HepG2 (cell line): ENCODE measurements around the gene TTC31. TPM values are rescaled to one million over a fixed set of nuclear protein-coding genes. Genes with fewer than 3 reads are reported as not detected.

Source experiments
- ATAD3A ChIP-seq: sonication (generic); formaldehyde crosslinking; IDR thresholded peaks from 2 replicates; pipeline ENCODE4 v1.4.0; 2020; ENCODE audit warnings: missing genetic modification reagents
- CTCF ChIP-seq: sonication (generic); formaldehyde crosslinking; IDR thresholded peaks from 2 replicates; pipeline ENCODE4 v1.5.0; 2020; ENCODE audit warnings: mild to moderate bottlenecking, missing genetic modification reagents, moderate library complexity
- ELF4 ChIP-seq: sonication (generic); formaldehyde crosslinking; IDR thresholded peaks from 2 replicates; pipeline ENCODE4 v1.5.0; 2020; ENCODE audit warnings: missing genetic modification reagents, mild to moderate bottlenecking, moderate library complexity, borderline replicate concordance
- FIP1L1 ChIP-seq: fragments of 200-400 bp; formaldehyde crosslinking; IDR thresholded peaks from 2 replicates; pipeline ENCODE4 v1.6.1; 2018; ENCODE audit warnings: low read depth, mild to moderate bottlenecking, low read length, moderate library complexity, borderline replicate concordance; ENCODE audit not compliant: insufficient read depth
- FOXK2 ChIP-seq: fragments of 450-650 bp; IDR thresholded peaks from 2 replicates; pipeline ENCODE4 v1.6.1; 2016
- HNF1A ChIP-seq, 2 experiments: sonication (generic) in 1 of 2; formaldehyde crosslinking in 1 of 2; IDR thresholded peaks; 2 replicates each; pipeline versions ENCODE4 v1.4.0 to v1.6.1; 2016 to 2020; ENCODE audit warnings: borderline replicate concordance in 1 of 2, low read depth in 1 of 2, mild to moderate bottlenecking in 1 of 2, missing genetic modification reagents in 1 of 2
- HNF4A ChIP-seq: sonication (generic); formaldehyde crosslinking; IDR thresholded peaks from 2 replicates; pipeline ENCODE4 v1.4.0; 2020; ENCODE audit warnings: missing genetic modification reagents
- HNRNPLL ChIP-seq: fragments of 200-400 bp; formaldehyde crosslinking; IDR thresholded peaks from 2 replicates; pipeline ENCODE4 v1.6.1; 2017; ENCODE audit warnings: mild to moderate bottlenecking, low read depth, low read length; ENCODE audit not compliant: poor library complexity, severe bottlenecking
- HOXA7 ChIP-seq: sonication (generic); formaldehyde crosslinking; IDR thresholded peaks from 2 replicates; pipeline ENCODE4 v1.8.1; 2022; ENCODE audit warnings: mild to moderate bottlenecking, missing genetic modification reagents, moderate library complexity
- MAX ChIP-seq: IDR thresholded peaks from 2 replicates; pipeline ENCODE4 v1.6.1; 2012; ENCODE audit warnings: inconsistent platforms
- SAP130 ChIP-seq: IDR thresholded peaks from 2 replicates; pipeline ENCODE4 v1.6.1; 2016; ENCODE audit warnings: low read depth
- SMARCC2 ChIP-seq: fragments of 450-650 bp; IDR thresholded peaks from 2 replicates; pipeline ENCODE4 v1.6.1; 2017; ENCODE audit warnings: antibody characterized with exemption, mild to moderate bottlenecking
- TOE1 ChIP-seq: sonication (generic); formaldehyde crosslinking; IDR thresholded peaks from 2 replicates; pipeline ENCODE4 v1.4.0; 2020; ENCODE audit warnings: mild to moderate bottlenecking, missing genetic modification reagents
- XRCC5 ChIP-seq: fragments of 200-400 bp; formaldehyde crosslinking; optimal IDR thresholded peaks from 2 replicates; pipeline ENCODE3; 2017; ENCODE audit warnings: mild to moderate bottlenecking, low read length
- ZNF138 ChIP-seq: sonication (generic); formaldehyde crosslinking; IDR thresholded peaks from 2 replicates; pipeline ENCODE4 v1.5.0; 2020; ENCODE audit warnings: mild to moderate bottlenecking, low read depth, missing genetic modification reagents
- ZNF17 ChIP-seq: sonication (generic); formaldehyde crosslinking; IDR thresholded peaks from 2 replicates; pipeline ENCODE4 v1.5.0; 2020; ENCODE audit warnings: mild to moderate bottlenecking, missing genetic modification reagents
- ZNF207 ChIP-seq: fragments of 450-650 bp; IDR thresholded peaks from 2 replicates; pipeline ENCODE4 v1.6.1; 2016; ENCODE audit warnings: antibody characterized with exemption, borderline replicate concordance
- ZNF484 ChIP-seq: sonication (generic); formaldehyde crosslinking; IDR thresholded peaks from 2 replicates; pipeline ENCODE4 v1.5.1; 2020; ENCODE audit warnings: mild to moderate bottlenecking, low read depth, missing genetic modification reagents, borderline replicate concordance
- ZNF747 ChIP-seq: sonication (generic); formaldehyde crosslinking; IDR thresholded peaks from 2 replicates; pipeline ENCODE4 v1.8.1; 2023; ENCODE audit warnings: missing genetic modification reagents, mild to moderate bottlenecking, borderline replicate concordance
- ZNF766 ChIP-seq: sonication (generic); formaldehyde crosslinking; IDR thresholded peaks from 2 replicates; pipeline ENCODE4 v1.5.0; 2020; ENCODE audit warnings: missing genetic modification reagents, borderline replicate concordance
- ZNF782 ChIP-seq: sonication (generic); formaldehyde crosslinking; IDR thresholded peaks from 2 replicates; pipeline ENCODE4 v1.4.0; 2020; ENCODE audit warnings: missing genetic modification reagents, mild to moderate bottlenecking, borderline replicate concordance
- ZNF841 ChIP-seq: sonication (generic); formaldehyde crosslinking; IDR thresholded peaks from 2 replicates; pipeline ENCODE4 v1.8.1; 2023; ENCODE audit warnings: missing genetic modification reagents, borderline replicate concordance
- ZNF891 ChIP-seq: sonication (generic); formaldehyde crosslinking; IDR thresholded peaks from 2 replicates; pipeline ENCODE4 v1.5.0; 2020; ENCODE audit warnings: mild to moderate bottlenecking, missing genetic modification reagents
- polyA plus RNA-seq, 8 experiments: library from polyadenylated mRNA; depleted of rRNA in 3 of 8; stranded (reverse) in 7 of 8; unstranded in 1 of 8; fragments of >200 nt; fragmentation: Illumina TruSeq in 4 of 8; extraction: Trizol in 4 of 8; gene quantifications; 2 replicates each; pipeline versions ENCODE4 v1.2.1 to v1.2.3, GENCODE V29; 2011 to 2016; ENCODE audit warnings: low read depth in 4 of 8, missing spikeins in 1 of 8, mixed read lengths in 1 of 8; ENCODE audit not compliant: insufficient read depth in 1 of 8
- total RNA-seq, 5 experiments: library from RNA; depleted of rRNA; stranded (reverse); fragments of >200 nt; fragmentation: Illumina TruSeq; extraction: Trizol; gene quantifications; 2 replicates each; pipeline ENCODE4 v1.2.3, GENCODE V29; 2016; ENCODE audit warnings: low read depth in 1 of 5

Gene TTC31
- total and polyA plus RNA-seq, 2 of the 13 experiments (the other 11 are each of a cell fraction or from before 2014, with no cell fraction given), result 28.3 to 39.5 TPM

- peak; percentile 98 for TF ChIP-seq CTCF (CRISPR knock-in tag)
- 0 out of 2 replicates have a peak, but pooled peaks have one; percentile 3 for TF ChIP-seq HNF1A (IDR thresholded peaks at IDR 0.05; ENCODE audit: low read depth)
- peak; percentile 86; the same call in 1 of the 2 replicates for TF ChIP-seq HNF1A (CRISPR knock-in tag; IDR thresholded peaks at IDR 0.05; ENCODE audit: borderline replicate concordance)
- TF ChIP-seq TOE1, result peak; percentile 78; the same call in 1 of the 2 replicates
- TF ChIP-seq ELF4 (CRISPR knock-in tag), result peak; percentile 11; the same call in 1 of the 2 replicates
- TF ChIP-seq ZNF747 (CRISPR knock-in tag), result peak; percentile 94; the same call in 1 of the 2 replicates
- TF ChIP-seq SMARCC2, result no peak
- peak; percentile 83; the same call in 1 of the 2 replicates for TF ChIP-seq ZNF891 (CRISPR knock-in tag)
- TF ChIP-seq ZNF766, result peak; percentile 95; the same call in 1 of the 2 replicates
- no peak for TF ChIP-seq HOXA7 (CRISPR knock-in tag)
- TF ChIP-seq FOXK2, result 0 out of 2 replicates have a peak, but pooled peaks have one; percentile 40
- peak; percentile 94 for TF ChIP-seq XRCC5
- TF ChIP-seq MAX, result no peak
- TF ChIP-seq ZNF841, result no peak
- TF ChIP-seq ZNF782 (CRISPR knock-in tag), result peak; percentile 94; the same call in 1 of the 2 replicates
- TF ChIP-seq SAP130, result peak; percentile 86
- peak; percentile 50 for TF ChIP-seq HNF4A (CRISPR knock-in tag)
- TF ChIP-seq ZNF207, result no peak
- peak; percentile 86; the same call in 1 of the 2 replicates for TF ChIP-seq FIP1L1
- TF ChIP-seq ZNF17 (CRISPR knock-in tag), result no peak
- TF ChIP-seq HNRNPLL, result peak; percentile 76
- TF ChIP-seq ZNF138 (CRISPR knock-in tag), result 0 out of 2 replicates have a peak, but pooled peaks have one; percentile 84
- 0 out of 2 replicates have a peak, but pooled peaks have one; percentile 74 for TF ChIP-seq ATAD3A (CRISPR knock-in tag)
- peak; percentile 53; the same call in 1 of the 2 replicates for TF ChIP-seq ZNF484
Measured at GRCh38 chr2:74507145-74507925, 24.5 kb downstream of the TTC31 start, which contains the start of gene PCGF1 (continued).
